ENCODE data around the gene HOXC9.

Gene HOXC9

GRCh38 chr12:54002278-54002914 lies 2.4 kb downstream of the HOXC9 start:
- DNase-seq, result no peak

DNA sequence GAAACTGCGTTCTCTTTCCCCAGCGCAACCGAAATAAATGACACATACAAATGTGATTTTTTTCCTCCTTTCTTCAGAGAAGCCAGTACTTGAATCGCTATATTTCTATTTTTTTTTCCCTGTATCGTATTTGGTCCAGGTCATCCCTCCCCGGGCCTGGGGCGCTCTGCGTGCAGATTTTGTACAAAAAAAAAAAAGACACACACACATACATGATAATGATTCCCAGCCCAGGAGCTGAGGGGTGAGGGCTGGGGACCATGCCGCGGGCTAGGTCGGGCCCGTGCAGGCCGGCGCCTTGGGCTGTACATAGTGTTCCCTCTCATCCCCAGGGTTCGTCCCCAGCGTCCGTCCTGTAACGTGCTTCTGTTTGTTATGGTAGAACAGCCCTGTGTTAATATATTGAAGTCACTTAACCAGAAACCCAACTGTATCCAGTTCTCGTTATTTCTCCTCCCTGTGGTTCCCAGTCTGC lies 3.0 kb downstream of the HOXC9 start:
- no peak for DNase-seq

GRCh38 chr12:54003625-54004024 lies 3.7 kb downstream of the HOXC9 start:
- DNase-seq, result no peak

GRCh38 chr12:54004063-54004840 lies 4.3 kb downstream of the HOXC9 start:
- DNase-seq, result no peak

- no peak for DNase-seq
These were observed 5.0 kb downstream of the HOXC9 start for GRCh38 chr12:54004841-54005530.

DNA sequence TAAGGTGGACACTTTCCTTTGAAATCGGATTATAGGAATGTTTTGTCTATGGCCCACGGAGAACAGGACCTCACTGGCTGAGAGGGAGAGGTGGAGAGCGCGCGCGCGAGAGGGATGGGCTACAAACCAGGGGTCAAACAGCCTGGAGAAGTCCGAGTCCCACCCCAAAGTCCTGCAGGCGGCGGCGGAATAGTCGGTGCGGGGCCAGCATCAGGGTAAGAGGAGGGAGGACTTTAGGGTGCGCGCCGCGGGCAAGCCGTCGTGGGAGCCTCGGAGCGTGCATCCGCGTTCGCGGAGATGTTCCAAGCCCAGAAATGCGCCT lies 5.5 kb downstream of the HOXC9 start:
- no peak for DNase-seq

- peak; percentile 70 for DNase-seq
These were observed 6.0 kb downstream of the HOXC9 start for GRCh38 chr12:54005853-54006558.

DNA sequence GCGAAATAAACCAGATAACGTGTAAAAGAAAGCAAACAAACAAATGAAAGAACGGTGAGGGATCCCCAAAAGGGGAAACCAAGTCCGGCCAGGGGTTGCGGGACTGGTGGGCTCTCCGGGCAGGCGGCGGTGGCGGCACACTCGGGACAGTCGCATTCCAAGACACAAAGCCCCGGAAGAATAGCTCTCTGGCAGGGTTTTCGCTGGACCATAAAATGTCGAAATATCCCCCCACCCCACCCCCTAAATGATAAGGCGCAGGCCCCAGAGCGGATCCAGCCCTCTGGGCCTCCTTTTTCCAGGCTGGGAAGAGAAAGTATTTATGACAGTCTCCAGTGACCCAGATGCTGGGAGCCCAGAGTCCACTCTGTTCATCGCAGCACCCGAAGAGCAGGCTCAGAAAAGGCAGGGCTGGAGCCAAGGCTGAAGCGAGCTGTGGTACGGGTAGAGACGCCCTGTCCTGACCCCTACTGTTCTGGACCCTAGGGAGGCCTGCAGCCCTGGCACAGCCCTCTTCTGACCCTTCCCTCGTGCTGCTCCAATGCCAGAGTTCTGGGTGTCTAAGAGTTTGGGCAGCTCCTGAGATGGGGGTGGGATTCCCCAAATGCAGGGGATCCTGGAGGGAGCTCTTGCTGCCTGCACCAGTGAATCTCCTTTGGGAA lies 6.7 kb downstream of the HOXC9 start:
- DNase-seq, result no peak

- DNase-seq, result no peak
These were observed 7.7 kb downstream of the HOXC9 start for GRCh38 chr12:54007538-54008259.

- DNase-seq, result no peak
These were observed 8.2 kb downstream of the HOXC9 start for GRCh38 chr12:54008260-54008552.

DNA sequence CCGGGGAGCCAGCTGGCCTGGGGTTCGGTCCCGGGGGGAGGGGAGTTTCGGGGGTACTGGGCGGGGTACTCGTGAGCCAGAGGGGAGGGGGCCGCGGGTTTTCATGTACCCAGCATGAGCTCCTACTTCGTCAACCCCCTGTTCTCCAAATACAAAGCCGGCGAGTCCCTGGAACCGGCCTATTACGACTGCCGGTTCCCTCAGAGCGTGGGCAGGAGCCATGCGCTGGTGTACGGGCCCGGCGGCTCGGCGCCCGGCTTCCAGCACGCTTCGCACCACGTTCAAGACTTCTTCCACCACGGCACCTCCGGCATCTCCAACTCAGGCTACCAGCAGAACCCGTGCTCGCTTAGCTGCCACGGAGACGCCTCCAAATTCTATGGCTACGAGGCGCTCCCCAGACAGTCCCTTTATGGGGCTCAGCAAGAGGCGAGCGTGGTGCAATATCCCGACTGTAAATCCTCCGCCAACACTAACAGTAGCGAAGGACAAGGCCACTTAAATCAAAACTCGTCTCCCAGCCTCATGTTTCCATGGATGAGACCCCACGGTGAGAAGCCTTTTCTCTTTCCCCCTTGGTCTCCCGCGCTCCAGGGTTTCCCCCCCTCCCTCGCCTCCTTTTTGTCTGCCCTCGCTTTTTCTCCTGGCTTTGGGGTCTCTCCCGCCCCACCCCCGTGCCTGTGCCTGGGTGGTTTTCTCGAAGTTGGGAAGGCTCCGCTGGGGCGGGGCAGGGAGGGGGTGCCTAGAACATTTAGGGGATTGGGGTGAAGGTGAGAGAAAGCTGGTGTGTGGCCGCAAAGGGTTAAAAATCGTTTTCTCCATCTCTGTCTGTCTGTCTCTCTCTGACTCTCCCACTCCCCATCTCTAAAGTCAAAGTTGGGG lies 9.5 kb downstream of the HOXC9 start:
- DNase-seq, result peak; percentile 51

DNA sequence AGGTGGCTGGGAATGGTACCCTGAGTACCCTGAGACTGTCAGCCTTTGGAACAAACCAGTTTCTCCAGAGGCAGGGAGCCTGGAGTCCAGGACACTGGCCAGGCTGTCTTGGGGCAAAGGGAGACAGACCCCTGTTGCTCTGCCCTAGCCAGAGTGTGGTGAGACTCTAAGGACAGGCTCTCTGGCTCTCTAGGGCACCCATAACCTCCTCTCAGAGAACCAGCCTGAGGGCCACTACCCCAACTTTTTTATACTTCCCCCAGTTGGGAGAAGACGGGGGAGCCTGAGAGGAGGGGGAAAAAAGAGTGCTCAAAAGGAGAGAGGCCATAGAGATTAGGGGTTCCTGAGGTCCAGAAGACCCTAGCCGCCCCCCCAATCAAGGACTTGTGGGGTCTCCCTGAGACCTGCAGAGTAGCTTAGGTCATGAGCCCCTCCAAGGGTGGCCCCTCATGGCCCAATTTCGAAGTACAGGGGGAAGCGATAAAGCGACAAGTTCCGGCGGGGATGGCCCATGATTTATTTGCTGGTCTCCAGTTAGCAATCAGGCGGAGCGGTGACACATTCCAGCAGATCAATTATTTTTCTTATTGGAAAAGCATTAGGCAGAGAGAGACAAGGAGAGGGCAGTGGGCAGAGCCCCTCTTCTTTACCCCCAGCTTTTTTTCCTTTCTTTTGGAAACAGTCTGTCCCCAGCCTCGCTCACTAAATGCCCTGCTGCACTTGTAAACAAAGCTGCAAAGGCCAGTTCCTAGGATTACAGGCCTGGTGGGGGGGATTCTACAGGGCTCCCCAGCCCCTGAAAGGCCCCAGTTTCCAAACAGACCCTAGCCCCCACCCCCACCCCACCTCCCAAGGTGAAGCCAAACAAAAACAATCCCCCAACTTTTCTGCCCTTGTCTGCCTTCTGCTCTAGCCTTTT lies 10.4 kb downstream of the HOXC9 start:
- DNase-seq, result no peak

DNA sequence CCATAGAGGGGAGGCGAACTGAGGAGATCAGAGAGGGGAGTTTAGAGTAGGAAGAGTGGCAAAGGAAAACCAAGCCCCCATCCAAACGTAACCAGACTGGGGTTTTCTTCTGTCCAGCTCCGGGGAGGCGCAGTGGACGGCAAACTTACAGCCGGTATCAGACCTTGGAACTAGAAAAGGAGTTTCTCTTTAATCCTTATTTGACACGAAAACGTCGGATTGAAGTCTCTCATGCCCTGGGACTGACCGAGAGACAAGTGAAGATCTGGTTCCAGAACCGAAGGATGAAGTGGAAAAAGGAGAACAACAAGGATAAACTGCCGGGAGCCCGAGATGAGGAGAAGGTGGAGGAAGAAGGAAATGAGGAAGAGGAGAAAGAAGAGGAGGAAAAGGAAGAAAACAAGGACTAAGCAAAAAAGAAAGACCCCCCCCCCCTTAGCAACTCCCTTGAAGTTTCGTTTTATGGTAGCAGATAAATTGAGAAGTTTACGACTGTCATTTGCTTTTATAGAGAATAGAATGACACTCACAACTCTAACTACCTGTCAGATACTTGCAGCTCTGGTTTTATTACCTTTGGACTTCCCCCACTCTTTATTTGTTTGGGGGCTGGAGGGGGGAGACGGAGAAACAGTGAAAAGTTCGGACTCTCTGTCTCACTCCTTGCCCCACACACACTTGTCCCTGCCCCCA lies 11.2 kb downstream of the HOXC9 start:
- DNase-seq, result no peak

- no peak for DNase-seq
These were observed 11.9 kb downstream of the HOXC9 start for GRCh38 chr12:54011665-54012532.

DNA sequence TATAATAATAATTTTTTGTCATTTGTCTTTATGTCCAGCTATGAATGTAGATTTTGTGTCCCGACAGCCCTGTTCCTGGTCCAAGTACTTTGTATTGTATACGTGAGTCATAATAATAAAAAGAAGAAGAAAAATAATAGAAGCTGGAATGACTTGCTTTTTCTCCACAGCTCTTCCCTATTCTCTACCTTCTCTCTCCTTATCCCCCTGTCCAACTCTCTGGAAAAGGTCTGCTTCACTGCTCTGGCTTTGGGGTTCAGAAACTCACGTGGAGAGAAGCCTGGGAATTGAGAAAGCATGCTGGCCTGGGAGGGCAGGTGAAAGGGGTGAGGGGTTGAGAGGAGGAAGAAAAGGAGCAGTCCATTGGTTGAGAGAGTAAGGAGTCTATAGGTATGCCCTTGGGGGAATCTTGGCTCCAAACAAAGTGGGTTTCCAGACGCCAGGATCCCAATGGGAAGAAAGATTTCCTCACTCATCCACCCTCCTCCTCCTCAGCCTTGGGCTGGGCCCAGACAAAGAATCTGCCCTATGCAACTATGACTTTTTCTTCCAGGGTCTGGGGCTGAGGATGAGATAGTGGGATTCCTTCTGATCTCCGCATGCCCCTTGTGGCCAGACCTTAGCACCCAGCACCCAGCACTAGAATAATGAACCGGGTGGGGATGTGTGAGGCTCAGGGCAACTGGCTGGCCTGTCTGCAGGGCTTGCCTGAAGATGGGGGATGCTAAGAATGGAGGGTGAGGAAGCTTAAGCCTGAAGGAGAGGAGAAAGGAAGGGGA lies 12.9 kb downstream of the HOXC9 start:
- DNase-seq, result no peak

GRCh38 chr12:54014377-54015017 lies 14.5 kb downstream of the HOXC9 start:
- DNase-seq, result no peak

All from NCI-H1092 treated with DMSO at 0.1 percent for 48 hours (cell line).